ENCODE measurements around the gene STRA6. TPM values are rescaled to one million over a fixed set of nuclear protein-coding genes. Genes with fewer than 3 reads are reported as not detected.

The STRA6 gene
- total RNA-seq, 1 donor from 2014 or later: not detected

DNA sequence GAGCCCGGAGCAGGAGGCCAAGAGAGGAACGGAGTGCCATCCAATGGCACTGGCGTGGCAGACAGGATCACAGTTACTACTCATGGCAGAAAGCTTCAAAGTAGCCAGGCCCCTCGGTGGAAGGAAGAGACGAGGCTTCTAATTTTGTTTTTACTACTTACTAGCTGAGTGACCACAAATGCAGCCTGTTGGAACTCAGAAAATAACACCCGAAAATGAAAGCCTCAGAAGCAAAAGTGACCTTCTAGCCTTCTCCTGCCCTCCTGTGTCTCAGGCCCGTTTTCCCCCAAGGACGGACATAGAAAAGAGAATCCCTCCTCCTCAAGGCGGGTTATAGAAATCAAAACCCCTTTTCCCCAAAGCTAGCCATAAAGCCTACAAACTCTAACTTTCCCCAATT, 9.9 kb upstream of the STRA6 start:
- no peaks in the 10 kb centered on the region for H3K36me3 ChIP-seq
- no peaks in the 10 kb centered on the region for H3K27me3 ChIP-seq
- DNase-seq (ENCODE audit: low spot score in 2 of 2): no peak
- intact Hi-C loops (cut with DNase I): no loop called here
- H3K27ac ChIP-seq: no peak overlapping the region
- TF ChIP-seq, protein P1, sequence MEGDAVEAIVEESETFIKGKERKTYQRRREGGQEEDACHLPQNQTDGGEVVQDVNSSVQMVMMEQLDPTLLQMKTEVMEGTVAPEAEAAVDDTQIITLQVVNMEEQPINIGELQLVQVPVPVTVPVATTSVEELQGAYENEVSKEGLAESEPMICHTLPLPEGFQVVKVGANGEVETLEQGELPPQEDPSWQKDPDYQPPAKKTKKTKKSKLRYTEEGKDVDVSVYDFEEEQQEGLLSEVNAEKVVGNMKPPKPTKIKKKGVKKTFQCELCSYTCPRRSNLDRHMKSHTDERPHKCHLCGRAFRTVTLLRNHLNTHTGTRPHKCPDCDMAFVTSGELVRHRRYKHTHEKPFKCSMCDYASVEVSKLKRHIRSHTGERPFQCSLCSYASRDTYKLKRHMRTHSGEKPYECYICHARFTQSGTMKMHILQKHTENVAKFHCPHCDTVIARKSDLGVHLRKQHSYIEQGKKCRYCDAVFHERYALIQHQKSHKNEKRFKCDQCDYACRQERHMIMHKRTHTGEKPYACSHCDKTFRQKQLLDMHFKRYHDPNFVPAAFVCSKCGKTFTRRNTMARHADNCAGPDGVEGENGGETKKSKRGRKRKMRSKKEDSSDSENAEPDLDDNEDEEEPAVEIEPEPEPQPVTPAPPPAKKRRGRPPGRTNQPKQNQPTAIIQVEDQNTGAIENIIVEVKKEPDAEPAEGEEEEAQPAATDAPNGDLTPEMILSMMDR (IDR thresholded peaks at IDR 0.05): no peak
- peaks cover 6 to 7% of the 10 kb centered on the region in 2 donors for H3K4me1 ChIP-seq
- H3K9me3 ChIP-seq: no peaks in the 10 kb centered on the region
- H3K4me3 ChIP-seq: no peak overlapping the region

DNA sequence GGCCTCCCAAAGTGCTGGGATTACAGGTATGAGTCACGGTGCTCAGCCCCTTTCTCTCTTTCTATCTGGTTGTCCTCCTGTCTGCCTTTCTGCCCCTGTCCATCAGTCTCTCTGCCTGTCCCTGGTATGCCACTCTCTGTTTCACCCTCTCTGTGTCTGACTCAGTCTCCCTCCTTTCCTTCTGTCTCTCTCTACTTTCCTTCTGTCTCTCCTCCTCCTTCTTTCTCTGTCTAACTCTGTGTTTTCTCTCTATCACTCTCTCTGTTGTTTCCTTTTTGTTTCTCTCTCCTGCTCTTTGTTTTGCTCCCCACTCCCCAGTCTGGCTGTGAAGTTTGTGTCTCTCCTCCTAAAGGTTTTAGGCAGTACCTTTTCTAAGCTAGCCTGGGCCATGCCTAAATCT, 9.1 kb upstream of the STRA6 start:
- TF ChIP-seq, protein P1 (IDR thresholded peaks at IDR 0.05): no peak
- intact Hi-C loops (cut with DNase I): loop anchor here (2.0 kb wide), 1 partner anchor 105 kb away; no protein-coding TSS in a partner anchor
- peaks cover 9 to 11% of the 10 kb centered on the region in 2 donors for H3K4me1 ChIP-seq
- H3K27me3 ChIP-seq: no peaks in the 10 kb centered on the region
- no peaks in the 10 kb centered on the region for H3K36me3 ChIP-seq
- H3K4me3 ChIP-seq: no peak overlapping the region
- no peak for DNase-seq (ENCODE audit: low spot score in 2 of 2)
- no peaks in the 10 kb centered on the region for H3K9me3 ChIP-seq
- no peak overlapping the region for H3K27ac ChIP-seq

DNA sequence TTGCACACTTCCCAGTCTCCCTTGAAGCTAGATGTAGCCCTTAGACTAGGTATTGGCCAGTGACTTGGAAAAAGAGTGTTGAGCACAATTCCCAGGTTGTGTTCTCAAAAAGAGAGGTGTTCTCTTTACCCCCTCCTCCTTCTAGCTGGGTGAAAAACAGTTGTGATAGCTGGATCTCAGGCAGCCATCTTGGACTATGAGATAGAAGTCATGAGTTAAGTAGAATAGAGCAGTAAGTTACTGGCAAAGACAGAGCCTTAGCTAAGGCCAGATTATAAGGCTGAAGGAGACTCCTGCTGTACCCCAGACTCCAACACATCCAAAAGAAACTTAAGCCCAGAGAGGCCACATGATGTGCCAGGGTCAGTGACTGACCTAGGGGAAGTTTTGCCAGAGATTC, 8.1 kb upstream of the STRA6 start:
- Histone ChIP-seq H3K36me3 (no peaks in the 10 kb centered on the region), H3K4me1 (peaks cover 11 to 16% of the 10 kb centered on the region in 2 donors), H3K27ac (peak overlapping the region; percentile 48 to 49), H3K9me3 (no peaks in the 10 kb centered on the region), H3K27me3 (no peaks in the 10 kb centered on the region), H3K4me3 (no peak overlapping the region)
- DNase-seq (ENCODE audit: low spot score in 2 of 2): no peak
- TF ChIP-seq, protein P1 (IDR thresholded peaks at IDR 0.05): no peak
- intact Hi-C loops (cut with DNase I): loop anchor here (2.0 kb wide), 1 partner anchor 106 kb away; no protein-coding TSS in a partner anchor

DNA sequence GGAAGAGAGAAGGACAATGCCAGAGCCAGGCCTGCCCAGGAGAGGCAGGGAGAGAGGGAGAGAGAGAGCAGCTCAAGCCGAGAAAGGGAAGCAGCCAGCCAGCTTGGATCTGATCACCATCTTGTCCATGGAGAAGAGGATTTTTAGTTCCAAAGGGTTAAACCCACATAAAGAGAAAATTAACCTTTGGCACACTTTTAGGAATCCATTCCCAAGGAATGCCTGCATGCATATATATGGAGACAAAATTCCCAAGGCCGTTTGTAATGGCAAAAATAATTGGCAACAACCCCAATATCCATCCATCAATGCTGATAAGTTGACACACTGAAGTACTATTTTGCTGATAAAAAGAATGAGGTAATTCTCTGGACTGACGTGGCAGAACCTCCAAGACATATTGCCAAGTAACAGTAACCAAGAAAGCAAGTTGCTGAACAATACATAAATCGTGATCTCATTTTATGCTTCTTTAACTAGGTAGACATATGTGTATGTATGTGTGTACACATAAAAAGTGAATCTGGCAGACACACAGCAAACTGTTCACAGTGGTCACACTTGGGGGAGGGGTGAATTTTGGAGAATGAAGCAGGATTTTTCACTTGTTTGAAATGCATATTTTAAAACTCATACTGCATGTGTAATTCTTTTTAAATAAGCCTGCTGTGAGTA, 7.5 kb upstream of the STRA6 start:
- H3K9me3 ChIP-seq: no peaks in the 10 kb centered on the region
- H3K36me3 ChIP-seq: no peaks in the 10 kb centered on the region
- peak overlapping the region; percentile 48 to 49 for H3K27ac ChIP-seq
- intact Hi-C loops (cut with DNase I): loop anchor here (2.0 to 5.0 kb wide), 2 partner anchors 73 to 107 kb away; no protein-coding TSS in a partner anchor
- no peak overlapping the region for H3K4me3 ChIP-seq
- peaks cover 17 to 20% of the 10 kb centered on the region in 2 donors for H3K4me1 ChIP-seq
- no peaks in the 10 kb centered on the region for H3K27me3 ChIP-seq
- no peak for DNase-seq (ENCODE audit: low spot score in 2 of 2)
- TF ChIP-seq, protein P1 (IDR thresholded peaks at IDR 0.05): no peak

DNA sequence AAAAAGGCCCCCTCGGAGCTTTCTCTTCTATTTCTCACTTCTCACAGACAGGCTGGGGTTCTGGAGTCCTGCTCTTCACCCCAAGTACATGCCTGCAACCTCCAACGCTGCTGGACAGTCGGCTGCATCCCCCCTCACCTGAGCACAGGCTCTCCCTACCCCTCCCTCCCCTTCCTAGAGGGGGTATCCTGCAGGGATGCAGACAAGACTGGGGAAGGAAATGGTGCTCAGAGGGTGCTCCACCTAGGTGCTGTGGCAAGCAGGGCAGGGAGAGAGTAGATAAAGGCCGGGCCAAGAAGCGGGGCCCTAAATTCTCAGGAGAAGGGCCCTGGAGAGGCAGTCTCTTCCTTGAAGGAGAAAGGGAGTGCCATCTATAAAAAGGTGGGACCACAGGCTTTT, 7.0 kb upstream of the STRA6 start:
- DNase-seq (ENCODE audit: low spot score in 2 of 2): no peak
- Histone ChIP-seq H3K4me3 (no peak overlapping the region), H3K9me3 (no peaks in the 10 kb centered on the region), H3K27ac (peak overlapping the region in 1 of 2 donors; percentile 29), H3K27me3 (no peaks in the 10 kb centered on the region), H3K4me1 (peaks cover 18 to 25% of the 10 kb centered on the region in 2 donors), H3K36me3 (no peaks in the 10 kb centered on the region)
- intact Hi-C loops (cut with DNase I): loop anchor here (5.0 kb wide), 1 partner anchor 72 kb away; no protein-coding TSS in a partner anchor
- TF ChIP-seq, protein P1 (IDR thresholded peaks at IDR 0.05): no peak
